KMS-11 (cell line): ENCODE results near the gene TRABD2B.

Experiments used
- H2AFZ ChIP-seq: fragments of 200-600 bp; sonication (generic); 2 replicates; pipeline ENCODE4 v1.6.1; 2016; ENCODE audit warnings: antibody characterized with exemption, mixed run types, low read depth
- H3K27ac ChIP-seq: fragments of 200-600 bp; sonication (generic); 2 replicates; pipeline ENCODE4 v1.6.1; 2016; ENCODE audit warnings: mild to moderate bottlenecking, mixed run types
- H3K27me3 ChIP-seq: fragments of 200-600 bp; sonication (generic); 2 replicates; pipeline ENCODE4 v1.6.1; 2017; ENCODE audit warnings: mild to moderate bottlenecking, low read depth, mixed run types, moderate library complexity; ENCODE audit not compliant: insufficient read depth
- H3K36me3 ChIP-seq: fragments of 200-600 bp; sonication (generic); 2 replicates; pipeline ENCODE4 v1.6.1; 2017; ENCODE audit warnings: mild to moderate bottlenecking, mixed run types; ENCODE audit not compliant: insufficient read depth
- H3K4me1 ChIP-seq: fragments of 200-600 bp; sonication (generic); 2 replicates; pipeline ENCODE4 v1.6.1; 2016; ENCODE audit warnings: mild to moderate bottlenecking, low read depth, mixed run types; ENCODE audit not compliant: poor library complexity, severe bottlenecking
- H3K4me2 ChIP-seq: fragments of 200-600 bp; sonication (generic); 2 replicates; pipeline ENCODE4 v1.7.0; 2016; ENCODE audit warnings: mild to moderate bottlenecking, mixed run types
- H3K4me3 ChIP-seq: fragments of 200-600 bp; sonication (generic); IDR thresholded peaks from 2 replicates; pipeline ENCODE4 v1.6.1; 2017; ENCODE audit warnings: low read depth, low read length, mixed read lengths; ENCODE audit not compliant: insufficient read depth
- H3K79me2 ChIP-seq: fragments of 200-600 bp; sonication (generic); 2 replicates; pipeline ENCODE4 v1.6.1; 2016; ENCODE audit warnings: low read depth, mixed run types; ENCODE audit not compliant: insufficient read depth
- H3K9ac ChIP-seq: fragments of 200-600 bp; sonication (generic); 2 replicates; pipeline ENCODE4 v1.6.1; 2016; ENCODE audit warnings: mild to moderate bottlenecking, mixed run types
- H4K20me1 ChIP-seq: fragments of 200-600 bp; sonication (generic); 2 replicates; pipeline ENCODE4 v1.6.1; 2016; ENCODE audit warnings: mild to moderate bottlenecking, mixed run types; ENCODE audit not compliant: insufficient read depth
- TF ChIP-seq, protein P1 (sequence below): fragments of 200-600 bp; sonication (generic); conservative IDR thresholded peaks from 2 replicates; pipeline ENCODE4 v1.6.1; 2017; ENCODE audit warnings: low read depth, mild to moderate bottlenecking, antibody characterized with exemption, low read length, moderate library complexity, mixed read lengths

Gene TRABD2B

DNA sequence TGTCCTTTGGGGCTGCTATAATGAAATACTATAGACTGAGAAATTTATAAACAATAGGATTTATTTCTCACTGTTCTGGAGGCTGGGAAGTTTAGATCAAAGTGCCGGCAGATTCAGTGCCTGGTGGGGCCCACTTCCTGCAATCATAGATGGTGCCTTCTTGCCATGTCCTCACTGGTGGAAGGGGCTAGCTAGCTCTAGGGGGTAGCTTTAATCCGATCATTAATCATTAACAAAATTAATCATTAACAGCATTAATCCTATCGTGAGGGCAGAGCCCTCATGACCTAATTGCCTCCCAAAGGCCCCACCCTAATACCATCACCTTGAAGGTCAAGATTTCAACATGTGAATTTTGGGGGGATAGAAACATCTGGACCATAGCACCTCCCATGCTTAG, 124.3 kb downstream of the TRABD2B start:
- no peak overlapping the region for H3K27ac ChIP-seq
- no peak overlapping the region for H2AFZ ChIP-seq
- no peaks in the 10 kb centered on the region for H4K20me1 ChIP-seq
- TF ChIP-seq, protein P1, sequence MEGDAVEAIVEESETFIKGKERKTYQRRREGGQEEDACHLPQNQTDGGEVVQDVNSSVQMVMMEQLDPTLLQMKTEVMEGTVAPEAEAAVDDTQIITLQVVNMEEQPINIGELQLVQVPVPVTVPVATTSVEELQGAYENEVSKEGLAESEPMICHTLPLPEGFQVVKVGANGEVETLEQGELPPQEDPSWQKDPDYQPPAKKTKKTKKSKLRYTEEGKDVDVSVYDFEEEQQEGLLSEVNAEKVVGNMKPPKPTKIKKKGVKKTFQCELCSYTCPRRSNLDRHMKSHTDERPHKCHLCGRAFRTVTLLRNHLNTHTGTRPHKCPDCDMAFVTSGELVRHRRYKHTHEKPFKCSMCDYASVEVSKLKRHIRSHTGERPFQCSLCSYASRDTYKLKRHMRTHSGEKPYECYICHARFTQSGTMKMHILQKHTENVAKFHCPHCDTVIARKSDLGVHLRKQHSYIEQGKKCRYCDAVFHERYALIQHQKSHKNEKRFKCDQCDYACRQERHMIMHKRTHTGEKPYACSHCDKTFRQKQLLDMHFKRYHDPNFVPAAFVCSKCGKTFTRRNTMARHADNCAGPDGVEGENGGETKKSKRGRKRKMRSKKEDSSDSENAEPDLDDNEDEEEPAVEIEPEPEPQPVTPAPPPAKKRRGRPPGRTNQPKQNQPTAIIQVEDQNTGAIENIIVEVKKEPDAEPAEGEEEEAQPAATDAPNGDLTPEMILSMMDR = no peak
- H3K27me3 ChIP-seq = no peaks in the 10 kb centered on the region
- no peak overlapping the region for H3K4me2 ChIP-seq
- no peak overlapping the region for H3K9ac ChIP-seq
- no peaks in the 10 kb centered on the region for H3K79me2 ChIP-seq
- H3K36me3 ChIP-seq = no peaks in the 10 kb centered on the region
- no peaks in the 10 kb centered on the region for H3K4me1 ChIP-seq
- no peak overlapping the region for H3K4me3 ChIP-seq

DNA sequence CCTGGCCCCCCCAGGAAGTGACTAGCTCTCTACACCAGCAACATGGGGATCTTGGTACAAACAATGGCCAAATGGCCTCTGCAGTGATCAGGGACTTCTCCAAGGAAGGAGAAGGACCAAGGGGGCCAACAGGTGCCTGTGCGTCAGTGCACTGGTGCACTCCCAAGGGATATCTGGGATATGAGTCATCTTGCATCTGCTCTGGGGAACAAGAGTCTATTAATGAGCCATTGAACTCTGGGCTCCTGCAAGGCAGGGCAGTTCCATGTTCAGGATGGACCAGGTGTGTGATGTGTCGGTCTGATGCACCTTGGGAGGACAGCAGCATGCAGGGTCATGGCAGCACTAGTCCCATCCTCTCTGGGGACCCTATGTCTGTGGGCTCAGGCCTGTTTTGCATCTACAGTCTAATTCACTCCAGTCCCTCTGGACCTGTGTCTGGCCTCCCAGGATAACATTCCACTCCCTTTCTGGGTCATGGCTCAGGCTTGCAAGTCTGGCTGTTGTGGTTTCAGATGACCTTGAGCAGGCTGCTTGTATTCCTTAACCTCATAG, 125.3 kb downstream of the TRABD2B start:
- no peak overlapping the region for H3K4me2 ChIP-seq
- H3K4me1 ChIP-seq = no peaks in the 10 kb centered on the region
- no peak overlapping the region for H3K9ac ChIP-seq
- no peak overlapping the region for H3K4me3 ChIP-seq
- no peaks in the 10 kb centered on the region for H3K27me3 ChIP-seq
- H2AFZ ChIP-seq = no peak overlapping the region
- H3K36me3 ChIP-seq = no peaks in the 10 kb centered on the region
- H3K79me2 ChIP-seq = no peaks in the 10 kb centered on the region
- TF ChIP-seq, protein P1 = no peak
- H4K20me1 ChIP-seq = no peaks in the 10 kb centered on the region
- H3K27ac ChIP-seq = no peak overlapping the region

DNA sequence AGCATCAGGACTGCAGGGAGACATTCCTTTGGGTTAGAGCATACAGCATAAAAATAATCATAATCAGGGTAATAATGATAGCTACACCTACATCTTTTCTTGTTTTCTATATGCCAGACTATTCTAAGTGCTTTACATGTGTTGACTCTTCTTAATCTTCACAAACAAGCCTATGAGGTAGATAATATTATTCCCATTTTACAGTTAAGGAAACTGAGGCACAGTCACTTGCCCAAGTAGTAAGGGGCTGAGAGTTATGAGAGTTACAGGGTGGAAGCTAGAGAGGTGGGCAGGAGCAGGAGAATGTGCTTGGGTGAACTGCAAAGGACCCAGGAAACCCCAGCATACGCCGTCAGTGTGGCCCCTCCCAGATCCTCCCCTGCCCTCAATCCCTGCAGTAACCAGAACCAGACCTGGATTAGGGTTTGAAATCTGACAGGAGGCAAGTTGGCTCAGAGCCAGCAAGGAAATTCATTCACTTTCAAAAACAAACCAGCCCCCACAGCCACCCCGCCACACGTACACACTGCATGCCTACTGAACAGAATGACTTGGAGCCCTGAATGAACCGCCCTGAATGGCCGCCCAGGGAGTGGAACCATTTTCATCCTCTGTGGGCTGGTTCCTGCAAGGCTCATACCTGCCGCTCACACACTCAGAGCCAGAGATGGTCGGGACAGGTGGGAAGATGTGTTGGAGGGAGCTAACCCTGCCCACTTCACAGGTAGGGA, 126.1 kb downstream of the TRABD2B start:
- Histone ChIP-seq H3K79me2 (no peaks in the 10 kb centered on the region), H3K4me1 (no peaks in the 10 kb centered on the region), H3K36me3 (no peaks in the 10 kb centered on the region), H3K27me3 (no peaks in the 10 kb centered on the region), H3K27ac (no peak overlapping the region), H4K20me1 (no peaks in the 10 kb centered on the region), H3K4me3 (no peak overlapping the region), H2AFZ (no peak overlapping the region), H3K9ac (no peak overlapping the region), H3K4me2 (no peak overlapping the region)
- TF ChIP-seq, protein P1 = no peak

DNA sequence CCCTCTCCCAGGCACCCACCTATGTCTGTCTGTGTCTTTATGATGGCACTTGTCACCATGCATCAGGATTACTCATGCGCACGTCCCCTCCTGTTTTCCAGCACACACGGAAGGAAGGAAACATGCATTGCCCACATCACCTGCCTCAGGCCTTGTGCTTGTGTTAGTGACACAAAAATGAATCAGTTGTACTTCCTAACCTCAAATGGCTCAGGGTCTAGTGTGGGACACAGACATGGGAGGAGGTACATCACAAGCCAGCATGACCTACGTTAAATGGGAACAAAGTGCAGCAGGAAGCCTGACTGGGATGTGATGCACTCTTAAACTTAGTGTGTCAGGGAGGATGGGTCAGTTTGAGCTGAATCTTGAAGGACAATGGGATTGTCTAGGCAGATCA, 126.7 kb downstream of the TRABD2B start:
- Histone ChIP-seq H3K4me2 (no peak overlapping the region), H3K4me1 (no peaks in the 10 kb centered on the region), H3K27me3 (no peaks in the 10 kb centered on the region), H3K27ac (no peak overlapping the region), H3K36me3 (no peaks in the 10 kb centered on the region), H3K4me3 (no peak overlapping the region), H3K79me2 (no peaks in the 10 kb centered on the region), H2AFZ (no peak overlapping the region), H4K20me1 (no peaks in the 10 kb centered on the region), H3K9ac (no peak overlapping the region)
- TF ChIP-seq, protein P1 = no peak
